ENCODE results near the gene STT3A. TPM values are rescaled to one million over a fixed set of nuclear protein-coding genes. Genes with fewer than 3 reads are reported as not detected.

STT3A gene
- total RNA-seq, 1 experiment from 2014 or later, result 156 TPM

GRCh38 chr11:125662689-125663088 is 70.0 kb downstream of the STT3A start:
- H3K9me3 ChIP-seq (ENCODE audit: control insufficient read depth in 1 of 2, insufficient read depth in 1 of 2, low read depth in 1 of 2, low read length in 2 of 2), result peaks cover 0 to 4% of the 10 kb centered on the region in 2 experiments; a peak in 1 of 4 replicates
- H3K4me1 ChIP-seq (ENCODE audit: control insufficient read depth in 1 of 2, insufficient read depth in 2 of 2, low read length in 2 of 2), result no peaks in the 10 kb centered on the region
- H4K20me1 ChIP-seq (ENCODE audit: insufficient read depth), result no peaks in the 10 kb centered on the region
- H3K4me3 ChIP-seq (replicated peaks in 1 of 2; ENCODE audit: low read depth in 1 of 2, low read length in 2 of 2), result no peak overlapping the region
- peaks cover 26% of the 10 kb centered on the region for H3K79me2 ChIP-seq (ENCODE audit: insufficient read depth, low read length)
- ChIA-PET RAD21 (ENCODE audit: low non-redundant PET in 1 of 2, low total read pairs in 2 of 2, uncharacterized antibody in 2 of 2, unreplicated experiment in 2 of 2) (no interaction called here), POLR2A (no interaction called here), CTCF (no interaction called here)
- H3K4me2 ChIP-seq (ENCODE audit: low read length), result no peak overlapping the region
- H3K36me3 ChIP-seq (ENCODE audit: control insufficient read depth in 1 of 2, insufficient read depth in 2 of 2, low read length in 2 of 2), result peaks cover 4 to 16% of the 10 kb centered on the region in 2 experiments; a peak in 2 of 4 replicates
- intact Hi-C loops (cut with micrococcal nuclease), result no loop called here
- H3K9me2 ChIP-seq (ENCODE audit: insufficient read depth), result no peaks in the 10 kb centered on the region
- H3K9ac ChIP-seq (ENCODE audit: low read length), result no peak overlapping the region
- H3K27me3 ChIP-seq (ENCODE audit: insufficient read depth, low read length), result no peaks in the 10 kb centered on the region
- ATAC-seq (no peak), DNase-seq (ENCODE audit: low read depth, low spot score) (no peak)
- H2AFZ ChIP-seq (ENCODE audit: low read depth, low read length, poor library complexity, severe bottlenecking), result no peak overlapping the region
- BruUV-seq (replicated peaks), result no TSS peak
- H3K27ac ChIP-seq (ENCODE audit: low read depth, low read length), result no peak overlapping the region
- no peak for TF ChIP-seq EGR1 (IDR thresholded peaks at IDR 0.05; ENCODE audit: low read depth)
- TF ChIP-seq EZH2 (IDR thresholded peaks at IDR 0.05), result no peak
- TF ChIP-seq POLR2A (IDR thresholded peaks at IDR 0.05; ENCODE audit: borderline replicate concordance, extremely low read depth, insufficient read depth, insufficient read length), result no peak
- TF ChIP-seq, protein P1, sequence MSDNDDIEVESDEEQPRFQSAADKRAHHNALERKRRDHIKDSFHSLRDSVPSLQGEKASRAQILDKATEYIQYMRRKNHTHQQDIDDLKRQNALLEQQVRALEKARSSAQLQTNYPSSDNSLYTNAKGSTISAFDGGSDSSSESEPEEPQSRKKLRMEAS (IDR thresholded peaks at IDR 0.05), result no peak
- TF ChIP-seq, protein P2, sequence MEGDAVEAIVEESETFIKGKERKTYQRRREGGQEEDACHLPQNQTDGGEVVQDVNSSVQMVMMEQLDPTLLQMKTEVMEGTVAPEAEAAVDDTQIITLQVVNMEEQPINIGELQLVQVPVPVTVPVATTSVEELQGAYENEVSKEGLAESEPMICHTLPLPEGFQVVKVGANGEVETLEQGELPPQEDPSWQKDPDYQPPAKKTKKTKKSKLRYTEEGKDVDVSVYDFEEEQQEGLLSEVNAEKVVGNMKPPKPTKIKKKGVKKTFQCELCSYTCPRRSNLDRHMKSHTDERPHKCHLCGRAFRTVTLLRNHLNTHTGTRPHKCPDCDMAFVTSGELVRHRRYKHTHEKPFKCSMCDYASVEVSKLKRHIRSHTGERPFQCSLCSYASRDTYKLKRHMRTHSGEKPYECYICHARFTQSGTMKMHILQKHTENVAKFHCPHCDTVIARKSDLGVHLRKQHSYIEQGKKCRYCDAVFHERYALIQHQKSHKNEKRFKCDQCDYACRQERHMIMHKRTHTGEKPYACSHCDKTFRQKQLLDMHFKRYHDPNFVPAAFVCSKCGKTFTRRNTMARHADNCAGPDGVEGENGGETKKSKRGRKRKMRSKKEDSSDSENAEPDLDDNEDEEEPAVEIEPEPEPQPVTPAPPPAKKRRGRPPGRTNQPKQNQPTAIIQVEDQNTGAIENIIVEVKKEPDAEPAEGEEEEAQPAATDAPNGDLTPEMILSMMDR (IDR thresholded peaks at IDR 0.05 in 2 of 3, conservative IDR thresholded peaks at IDR 0.05 in 1 of 3; ENCODE audit: borderline replicate concordance in 1 of 3, insufficient read depth in 1 of 3, low read depth in 2 of 3, low read length in 2 of 3), result no peak
- TF ChIP-seq RAD21 (IDR thresholded peaks at IDR 0.05; ENCODE audit: low read depth), result no peak
- TF ChIP-seq SIN3A (IDR thresholded peaks at IDR 0.05; ENCODE audit: low read depth), result no peak
- no peak for TF ChIP-seq ZFX (IDR thresholded peaks at IDR 0.05)
- TF ChIP-seq TCF7L2 (IDR thresholded peaks at IDR 0.05; ENCODE audit: borderline replicate concordance, extremely low read depth, insufficient read depth, insufficient read length), result no peak
- TF ChIP-seq YY1 (IDR thresholded peaks at IDR 0.05; ENCODE audit: extremely low read depth, insufficient replicate concordance, low read depth, low read length), result no peak
- no peak for TF ChIP-seq ATF3 (IDR thresholded peaks at IDR 0.05)
